ENCODE measurements around the gene ADSS1.

The ADSS1 gene

DNA sequence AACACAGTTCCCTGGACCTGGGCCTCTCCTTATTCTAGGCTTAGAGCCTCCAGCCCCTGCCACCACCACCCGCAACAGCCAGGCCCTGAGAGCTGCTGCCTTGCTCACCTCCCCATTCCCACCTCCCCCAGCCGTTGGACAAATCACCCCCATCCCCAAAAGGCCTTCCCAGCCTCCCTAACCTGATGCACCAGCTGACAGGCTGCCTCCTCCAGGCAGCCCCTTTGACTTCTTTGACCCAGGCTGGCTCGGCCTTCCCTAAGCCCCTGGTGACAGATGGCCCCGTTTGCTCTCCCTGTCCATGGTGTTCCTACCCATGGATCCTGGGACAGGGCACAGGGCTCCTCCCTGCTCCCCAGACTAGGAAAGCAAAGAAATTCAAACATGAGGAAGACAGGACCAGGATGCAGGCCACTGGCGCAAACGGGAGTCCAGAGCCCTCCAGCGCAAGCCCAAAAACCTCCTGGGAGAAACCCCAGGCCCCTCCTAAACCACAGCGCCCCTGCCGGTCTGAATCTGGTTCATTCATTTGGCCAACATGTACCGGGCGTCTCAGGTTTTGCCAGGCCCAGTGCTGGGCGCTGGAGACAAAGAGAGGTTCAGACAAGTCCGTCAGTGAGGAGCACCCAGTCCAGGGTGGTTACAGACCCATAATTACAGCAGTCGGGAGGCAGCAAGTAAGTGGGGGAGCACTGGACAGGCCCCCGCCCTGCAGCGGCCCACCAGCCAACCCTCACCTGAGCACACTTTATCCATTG is 69.1 kb downstream of the ADSS1 start:
- Histone ChIP-seq H3K27me3 (ENCODE audit: insufficient read depth, low read length) (no peaks in the 10 kb centered on the region), H3K4me2 (ENCODE audit: low read length) (peak overlapping the region; percentile 96), H3K9me2 (ENCODE audit: low read depth, low read length) (no peaks in the 10 kb centered on the region), H2AFZ (ENCODE audit: low read length) (no peak overlapping the region), H3K27ac (ENCODE audit: low read depth, low read length, poor library complexity, severe bottlenecking) (peak overlapping the region; percentile 6), H3K79me2 (ENCODE audit: insufficient read depth, low read length) (no peaks in the 10 kb centered on the region), H3K9ac (ENCODE audit: low read length) (peak overlapping the region; percentile 26; the same call in 1 of the 2 replicates), H3F3A (ENCODE audit: insufficient read depth, low read length) (no peaks in the 10 kb centered on the region), H3K9me3 (ENCODE audit: low read length) (no peaks in the 10 kb centered on the region), H3K4me1 (ENCODE audit: insufficient read depth, low read length, severe bottlenecking) (peaks cover 26% of the 10 kb centered on the region), H3K36me3 (ENCODE audit: insufficient read depth, low read length) (peaks cover 21% of the 10 kb centered on the region; the same call in 1 of the 2 replicates), H3K4me3 (ENCODE audit: low read depth, low read length, poor library complexity, severe bottlenecking) (peak overlapping the region; percentile 89), H4K20me1 (ENCODE audit: insufficient read depth, low read length) (no peaks in the 10 kb centered on the region)
- TF ChIP-seq CTCF (IDR thresholded peaks at IDR 0.05; ENCODE audit: low read length) (peak; percentile 64), EZH2 (IDR thresholded peaks at IDR 0.05; ENCODE audit: borderline replicate concordance, low read length) (no peak)

GRCh38 chr14:104793703-104793959 is 69.6 kb downstream of the ADSS1 start:
- Histone ChIP-seq H3K4me1 (ENCODE audit: insufficient read depth, low read length, severe bottlenecking) (peaks cover 26% of the 10 kb centered on the region), H3K36me3 (ENCODE audit: insufficient read depth, low read length) (peaks cover 21% of the 10 kb centered on the region; the same call in 1 of the 2 replicates), H3K4me2 (ENCODE audit: low read length) (peak overlapping the region; percentile 96), H3K9me3 (ENCODE audit: low read length) (no peaks in the 10 kb centered on the region), H3K4me3 (ENCODE audit: low read depth, low read length, poor library complexity, severe bottlenecking) (peak overlapping the region; percentile 89), H3K9me2 (ENCODE audit: low read depth, low read length) (no peaks in the 10 kb centered on the region), H3K27ac (ENCODE audit: low read depth, low read length, poor library complexity, severe bottlenecking) (peak overlapping the region; percentile 6), H3K79me2 (ENCODE audit: insufficient read depth, low read length) (no peaks in the 10 kb centered on the region), H3K27me3 (ENCODE audit: insufficient read depth, low read length) (no peaks in the 10 kb centered on the region), H3F3A (ENCODE audit: insufficient read depth, low read length) (no peaks in the 10 kb centered on the region), H3K9ac (ENCODE audit: low read length) (peak overlapping the region; percentile 26; the same call in 1 of the 2 replicates), H4K20me1 (ENCODE audit: insufficient read depth, low read length) (no peaks in the 10 kb centered on the region), H2AFZ (ENCODE audit: low read length) (no peak overlapping the region)
- TF ChIP-seq CTCF (IDR thresholded peaks at IDR 0.05; ENCODE audit: low read length) (no peak), EZH2 (IDR thresholded peaks at IDR 0.05; ENCODE audit: borderline replicate concordance, low read length) (no peak)

GRCh38 chr14:104794099-104794498 is 70.1 kb downstream of the ADSS1 start:
- Histone ChIP-seq H3K4me2 (ENCODE audit: low read length) (peak overlapping the region; percentile 96), H3K4me3 (ENCODE audit: low read depth, low read length, poor library complexity, severe bottlenecking) (peak overlapping the region; percentile 89), H3K4me1 (ENCODE audit: insufficient read depth, low read length, severe bottlenecking) (peaks cover 26% of the 10 kb centered on the region), H3K27ac (ENCODE audit: low read depth, low read length, poor library complexity, severe bottlenecking) (peak overlapping the region; percentile 6), H2AFZ (ENCODE audit: low read length) (no peak overlapping the region), H3K27me3 (ENCODE audit: insufficient read depth, low read length) (no peaks in the 10 kb centered on the region), H3K9me3 (ENCODE audit: low read length) (no peaks in the 10 kb centered on the region), H4K20me1 (ENCODE audit: insufficient read depth, low read length) (no peaks in the 10 kb centered on the region), H3K9me2 (ENCODE audit: low read depth, low read length) (no peaks in the 10 kb centered on the region), H3K9ac (ENCODE audit: low read length) (peak overlapping the region; percentile 78), H3K36me3 (ENCODE audit: insufficient read depth, low read length) (peaks cover 20% of the 10 kb centered on the region; the same call in 1 of the 2 replicates), H3K79me2 (ENCODE audit: insufficient read depth, low read length) (no peaks in the 10 kb centered on the region), H3F3A (ENCODE audit: insufficient read depth, low read length) (0 out of 2 replicates have a peak, but pooled peaks cover under 1% of the 10 kb centered on the region)
- TF ChIP-seq CTCF (IDR thresholded peaks at IDR 0.05; ENCODE audit: low read length) = no peak
- TF ChIP-seq EZH2 (IDR thresholded peaks at IDR 0.05; ENCODE audit: borderline replicate concordance, low read length) = no peak
